Activated naive CD8-positive, alpha-beta T cell treated with anti-CD3 and anti-CD28 coated beads, Interleukin-2, amount 50 U/mL, for 24 hours (primary cell): ENCODE data around the gene COQ9.
A peak's percentile ranks its signal among the peaks of the same experiment; 100 is the strongest.
"Not testable (repeated sequence)": the region's sequence is repeated elsewhere in the genome, so short reads cannot be mapped to it uniquely, and the experiment has no call there.

Experiments
- ATAC-seq: fragments of 150-1000 bp; cut with Tn5 transposase; one replicate; pipeline ENCODE4 v1.10.0; 2021
- DNase-seq: peaks from one replicate; pipeline ENCODE4 v3.0.0; 2021
- H3K27ac Mint-ChIP-seq: one replicate; pipeline ENCODE4 v1.8.0; 2021; ENCODE audit warnings: mild to moderate bottlenecking, mixed read lengths
- H3K27me3 Mint-ChIP-seq: one replicate; pipeline ENCODE4 v1.8.0; 2021; ENCODE audit warnings: mixed read lengths
- H3K36me3 Mint-ChIP-seq: one replicate; pipeline ENCODE4 v1.8.0; 2021; ENCODE audit warnings: low read depth, mixed read lengths
- H3K4me1 Mint-ChIP-seq: one replicate; pipeline ENCODE4 v1.8.0; 2021; ENCODE audit warnings: mixed read lengths
- H3K4me3 Mint-ChIP-seq: one replicate; pipeline ENCODE4 v1.8.0; 2021; ENCODE audit warnings: mild to moderate bottlenecking, moderate library complexity, mixed read lengths
- H3K9me3 Mint-ChIP-seq: one replicate; pipeline ENCODE4 v1.8.0; 2021; ENCODE audit warnings: mixed read lengths

The COQ9 gene

DNA sequence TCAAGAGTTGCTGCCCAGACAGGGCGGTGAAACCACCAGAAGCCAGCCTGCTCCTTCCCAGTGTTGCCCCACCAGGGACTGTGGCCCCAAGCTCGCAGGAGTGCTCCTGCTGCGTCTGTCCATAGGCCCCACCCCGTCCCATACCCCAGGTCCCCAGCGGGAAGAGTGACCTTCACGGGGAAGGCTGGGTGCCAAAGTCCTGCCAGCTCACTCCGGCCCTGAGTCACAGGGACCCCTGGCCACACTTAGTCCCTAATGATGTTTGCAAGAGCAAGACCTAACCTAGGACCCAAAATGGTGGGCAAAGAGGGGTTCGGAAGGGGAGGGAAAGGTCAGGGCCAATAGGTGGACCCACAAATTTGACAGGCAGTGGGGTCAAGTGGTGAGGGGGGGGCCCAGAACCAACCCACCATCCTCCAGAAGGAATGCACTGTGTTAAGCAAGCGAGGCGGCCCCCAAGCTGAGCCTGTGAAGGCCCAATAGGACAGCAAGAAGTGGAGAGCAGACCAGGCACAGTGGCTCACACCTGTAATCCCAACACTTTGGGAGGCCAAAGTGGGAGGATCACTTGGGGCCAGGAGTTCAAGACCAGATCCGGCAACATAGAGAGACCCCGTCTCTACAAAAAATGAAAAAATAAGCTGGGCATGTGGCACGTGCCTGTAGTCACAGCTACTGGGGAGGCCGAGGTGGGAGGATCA, 35.7 kb downstream of the COQ9 start:
- ATAC-seq (no peak), DNase-seq (no peak)
- H3K27ac Mint-ChIP-seq, result no peak overlapping the region
- no peak overlapping the region for H3K4me3 Mint-ChIP-seq
- H3K4me1 Mint-ChIP-seq, result peaks cover 25% of the 10 kb centered on the region
- no peaks in the 10 kb centered on the region for H3K36me3 Mint-ChIP-seq
- H3K9me3 Mint-ChIP-seq, result no peaks in the 10 kb centered on the region
- no peaks in the 10 kb centered on the region for H3K27me3 Mint-ChIP-seq

DNA sequence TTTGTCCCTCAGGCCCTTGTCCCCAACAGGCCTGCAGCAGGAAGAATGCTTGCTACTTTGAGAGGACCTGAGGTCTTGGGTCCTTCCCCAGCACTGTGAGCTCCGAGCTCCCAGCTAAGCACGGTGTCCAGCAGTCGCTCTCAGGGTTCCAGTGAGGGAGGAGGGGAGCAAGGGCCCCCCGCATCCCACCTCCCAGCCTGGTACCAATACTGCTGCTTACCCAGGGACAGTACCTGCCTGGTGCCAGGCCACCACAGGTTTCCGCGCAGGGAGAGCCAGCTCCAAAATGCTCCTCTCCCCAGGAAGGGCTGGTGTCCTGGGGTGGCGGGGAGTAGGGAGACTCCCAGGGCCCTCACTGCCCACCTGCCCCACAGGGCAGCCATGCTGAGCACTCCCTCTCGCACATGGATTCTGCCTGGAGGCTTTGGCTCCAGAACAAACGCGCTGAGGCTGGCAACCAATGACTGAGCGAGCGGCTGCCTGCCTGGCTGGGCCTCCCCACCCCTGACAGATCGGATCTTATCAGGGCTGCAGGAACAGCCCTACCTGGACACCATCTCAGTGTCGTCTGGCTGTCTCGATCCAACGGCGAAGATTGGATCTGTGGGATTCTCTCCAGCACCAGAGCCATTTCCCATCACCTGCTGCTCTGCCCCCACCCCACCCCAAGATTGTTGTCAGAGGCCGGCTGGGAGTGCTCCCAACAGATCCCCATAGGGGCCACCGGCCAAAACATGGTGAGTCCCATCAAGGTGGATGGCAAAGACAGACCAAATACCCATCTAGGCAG, 36.6 kb downstream of the COQ9 start:
- Mint-ChIP-seq H3K4me3 (no peak overlapping the region), H3K27me3 (no peaks in the 10 kb centered on the region), H3K4me1 (peaks cover 21% of the 10 kb centered on the region), H3K36me3 (no peaks in the 10 kb centered on the region), H3K9me3 (no peaks in the 10 kb centered on the region), H3K27ac (no peak overlapping the region)
- ATAC-seq, result no peak
- DNase-seq, result no peak

DNA sequence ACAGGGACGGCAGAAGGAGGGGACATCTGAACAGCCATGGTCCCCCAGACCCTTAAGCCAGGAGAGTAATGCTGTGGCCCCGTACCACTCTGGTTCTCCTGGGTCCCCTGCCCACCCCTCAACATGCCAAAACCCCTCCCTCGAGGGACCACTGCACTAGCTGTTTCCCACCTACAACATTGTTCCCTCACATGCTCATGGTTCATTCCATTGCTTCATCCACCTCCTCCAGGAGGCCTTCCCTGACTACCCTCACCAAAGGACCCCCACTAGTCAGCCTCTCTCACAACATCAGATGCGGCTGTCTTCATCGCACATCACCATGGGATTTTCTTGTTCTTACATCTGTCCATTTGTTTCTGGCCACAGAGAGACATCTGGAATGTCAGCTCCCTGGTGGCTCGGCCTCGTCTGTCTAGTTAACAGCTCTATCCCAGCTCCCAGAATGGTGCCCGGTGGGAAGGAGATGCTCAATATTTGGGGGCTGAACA, 37.3 kb downstream of the COQ9 start:
- Mint-ChIP-seq H3K27ac (no peak overlapping the region), H3K27me3 (no peaks in the 10 kb centered on the region), H3K4me1 (peaks cover 20% of the 10 kb centered on the region), H3K4me3 (no peak overlapping the region), H3K9me3 (no peaks in the 10 kb centered on the region), H3K36me3 (no peaks in the 10 kb centered on the region)
- ATAC-seq (no peak), DNase-seq (no peak)

GRCh38 chr16:57485091-57485915, 38.0 kb downstream of the COQ9 start:
- Mint-ChIP-seq H3K27ac (no peak overlapping the region), H3K36me3 (no peaks in the 10 kb centered on the region), H3K9me3 (no peaks in the 10 kb centered on the region), H3K4me3 (peak overlapping the region; percentile 75), H3K27me3 (no peaks in the 10 kb centered on the region), H3K4me1 (peaks cover 20% of the 10 kb centered on the region)
- DNase-seq (no peak), ATAC-seq (no peak)

DNA sequence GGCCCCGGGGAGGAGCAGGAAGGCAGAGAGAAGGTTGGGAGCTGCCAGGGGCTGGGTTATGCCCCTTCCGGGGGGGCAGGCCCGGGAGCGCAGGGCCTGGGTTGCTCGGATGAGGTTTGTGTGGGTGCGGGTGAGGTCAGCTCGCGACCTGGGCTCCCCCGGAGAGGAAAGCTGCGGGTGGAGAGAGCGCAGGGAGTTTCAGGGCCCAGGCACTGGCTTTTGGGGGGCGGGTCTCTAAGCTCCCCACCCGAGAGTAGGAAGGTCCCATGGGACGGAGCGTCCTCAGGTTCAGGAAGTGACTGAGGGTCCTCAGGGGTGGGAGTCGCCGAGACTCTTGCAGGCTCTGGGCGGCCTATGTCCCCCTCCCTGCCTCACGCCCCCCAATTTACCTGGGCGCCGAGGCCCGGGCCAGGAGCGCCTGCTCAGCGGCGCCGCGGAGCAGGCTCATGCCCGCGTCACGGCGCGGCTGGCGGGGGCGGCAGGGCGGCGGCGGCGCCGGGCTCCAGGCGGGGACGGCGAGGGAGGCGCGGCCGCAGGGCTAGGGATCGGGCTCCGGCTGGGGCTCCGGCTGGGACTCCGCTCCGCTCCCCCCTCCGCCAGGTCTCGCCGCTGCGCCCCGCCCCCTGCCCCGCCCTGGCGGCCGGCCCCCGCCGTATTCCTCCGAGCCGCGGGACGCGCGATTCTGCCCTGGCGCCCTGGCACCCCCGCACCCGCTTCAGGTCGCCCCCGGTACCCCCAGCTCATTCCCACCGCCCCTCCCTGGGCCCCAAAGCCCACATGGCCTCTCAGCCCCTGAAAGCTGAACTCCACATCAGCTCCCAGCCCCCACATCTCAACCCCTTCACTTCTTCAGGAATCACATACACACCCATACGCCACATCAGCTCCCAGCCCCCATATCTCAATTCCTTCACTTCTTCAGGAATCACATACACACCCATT, 38.9 kb downstream of the COQ9 start, which contains the start of gene DOK4:
DOK4 (minus strand) TSS at position 578 of the 942 bp plus-strand sequence. CDS start 6,986 bp downstream, outside the sequence.
- peaks cover 20% of the 10 kb centered on the region for H3K4me1 Mint-ChIP-seq
- no peaks in the 10 kb centered on the region for H3K27me3 Mint-ChIP-seq
- no peaks in the 10 kb centered on the region for H3K36me3 Mint-ChIP-seq
- peak; percentile 94 for ATAC-seq
- peak within 1 kb of the TSS; percentile 75 for H3K4me3 Mint-ChIP-seq
- H3K9me3 Mint-ChIP-seq, result no peaks in the 10 kb centered on the region
- peak; percentile 88 for DNase-seq
- no peak within 1 kb of the TSS for H3K27ac Mint-ChIP-seq

DNA sequence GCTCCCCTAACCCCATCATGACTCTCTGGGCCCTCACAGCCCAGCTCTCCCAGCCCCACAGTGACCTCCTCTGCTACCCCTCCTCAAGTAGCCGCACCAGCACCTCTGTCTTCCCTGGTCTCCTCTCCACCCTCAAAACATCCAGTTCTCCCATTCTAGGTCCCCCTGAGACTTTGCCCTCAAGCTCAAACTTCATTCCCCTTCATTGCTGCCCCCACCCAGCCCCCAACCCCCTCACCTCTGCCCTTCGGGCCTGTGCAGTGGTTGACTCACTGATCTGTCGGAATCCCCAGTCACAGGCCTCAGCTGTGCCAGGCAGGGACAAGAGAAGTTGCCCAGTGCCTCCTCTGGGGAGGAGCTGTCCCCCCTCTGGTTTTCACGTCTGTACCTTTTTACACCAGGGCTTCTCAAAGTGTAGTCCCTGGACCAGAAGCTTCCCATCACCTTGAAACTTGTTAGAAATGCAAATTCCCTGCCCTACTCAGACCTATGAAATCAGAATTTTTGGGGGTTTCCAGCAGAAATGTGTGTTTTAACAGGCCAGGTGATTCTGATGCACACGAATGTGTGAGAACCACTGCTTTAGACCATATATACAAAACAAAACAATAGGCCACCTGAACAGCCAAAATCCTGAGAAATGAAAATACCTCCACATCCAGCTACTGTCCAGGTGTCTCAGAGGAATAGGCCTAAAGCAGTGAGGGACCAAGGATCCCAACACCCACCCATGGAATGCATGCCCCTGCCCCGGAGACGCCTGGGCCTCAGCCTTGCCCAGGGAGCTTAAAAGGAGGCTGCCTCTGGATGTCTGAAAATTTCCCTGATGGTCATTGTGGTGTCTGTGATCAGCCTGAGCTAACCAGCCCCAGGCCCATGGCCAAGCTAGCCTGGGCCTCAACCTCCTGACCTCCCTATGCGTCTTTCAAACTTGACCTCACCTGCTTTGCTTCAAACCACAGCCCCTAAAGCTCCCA, 39.9 kb downstream of the COQ9 start:
- H3K9me3 Mint-ChIP-seq, result no peaks in the 10 kb centered on the region
- H3K36me3 Mint-ChIP-seq, result no peaks in the 10 kb centered on the region
- H3K4me3 Mint-ChIP-seq, result peak overlapping the region; percentile 69
- H3K27ac Mint-ChIP-seq, result no peak overlapping the region
- ATAC-seq (no peak), DNase-seq (no peak)
- H3K4me1 Mint-ChIP-seq, result peaks cover 20% of the 10 kb centered on the region
- no peaks in the 10 kb centered on the region for H3K27me3 Mint-ChIP-seq

- H3K4me1 Mint-ChIP-seq, result peaks cover 20% of the 10 kb centered on the region
- H3K27me3 Mint-ChIP-seq, result no peaks in the 10 kb centered on the region
- DNase-seq (no peak), ATAC-seq (no peak)
- H3K36me3 Mint-ChIP-seq, result no peaks in the 10 kb centered on the region
- no peak overlapping the region for H3K4me3 Mint-ChIP-seq
- no peaks in the 10 kb centered on the region for H3K9me3 Mint-ChIP-seq
- no peak overlapping the region for H3K27ac Mint-ChIP-seq
Observed at GRCh38 chr16:57489229-57489628, 42.0 kb downstream of the COQ9 start.

- Mint-ChIP-seq H3K9me3 (no peaks in the 10 kb centered on the region), H3K4me3 (no peak overlapping the region), H3K27me3 (no peaks in the 10 kb centered on the region), H3K36me3 (no peaks in the 10 kb centered on the region), H3K27ac (no peak overlapping the region), H3K4me1 (no peaks in the 10 kb centered on the region)
- no peak for DNase-seq
- no peak for ATAC-seq
Observed at GRCh38 chr16:57493767-57494166, 46.5 kb downstream of the COQ9 start.

DNA sequence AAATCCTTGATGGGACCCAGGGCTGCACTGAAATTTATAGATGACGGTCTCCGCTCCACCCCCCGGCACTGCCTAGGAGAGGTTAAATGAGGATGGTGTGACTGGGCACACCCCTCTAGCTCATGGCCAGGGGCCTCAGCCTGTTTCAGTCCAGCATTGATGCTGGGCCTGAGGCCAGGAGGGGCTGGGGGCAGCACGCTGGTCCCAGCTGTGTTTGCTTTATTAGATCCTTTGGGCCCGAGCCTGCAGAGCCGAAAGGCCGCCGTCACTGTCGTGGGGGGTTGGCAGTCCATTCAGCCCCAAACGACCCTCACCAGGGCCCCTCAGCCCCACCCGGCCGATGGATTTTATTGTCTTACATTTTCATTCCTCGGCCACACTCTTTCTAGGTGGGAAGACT, 49.8 kb downstream of the COQ9 start:
- no peaks in the 10 kb centered on the region for H3K4me1 Mint-ChIP-seq
- no peaks in the 10 kb centered on the region for H3K27me3 Mint-ChIP-seq
- no peaks in the 10 kb centered on the region for H3K9me3 Mint-ChIP-seq
- no peak for ATAC-seq
- no peak overlapping the region for H3K27ac Mint-ChIP-seq
- no peaks in the 10 kb centered on the region for H3K36me3 Mint-ChIP-seq
- H3K4me3 Mint-ChIP-seq, result no peak overlapping the region
- no peak for DNase-seq

DNA sequence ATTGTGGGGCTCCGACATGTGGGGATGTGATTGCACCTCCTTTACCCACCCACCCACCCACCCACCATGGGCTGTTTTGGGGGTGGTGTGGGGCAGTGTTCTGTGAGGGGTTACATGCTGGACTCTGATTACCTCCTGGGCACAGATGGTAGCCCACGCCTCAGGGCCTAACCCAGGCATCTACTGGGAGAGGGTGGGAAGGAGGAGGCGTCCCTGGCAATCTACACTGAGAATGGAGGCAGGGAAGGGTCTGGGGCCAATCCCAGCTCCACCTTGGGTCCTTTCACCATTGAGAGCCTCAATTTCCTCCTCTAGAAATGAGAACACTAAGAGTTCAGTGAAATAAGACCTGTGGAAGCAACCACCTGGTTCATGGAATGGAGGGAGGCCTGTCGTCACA, 50.8 kb downstream of the COQ9 start:
- Mint-ChIP-seq H3K27me3 (no peaks in the 10 kb centered on the region), H3K4me3 (no peak overlapping the region), H3K4me1 (no peaks in the 10 kb centered on the region), H3K36me3 (no peaks in the 10 kb centered on the region), H3K9me3 (no peaks in the 10 kb centered on the region), H3K27ac (no peak overlapping the region)
- no peak for DNase-seq
- no peak for ATAC-seq

GRCh38 chr16:57499941-57500340, 52.7 kb downstream of the COQ9 start:
- H3K36me3 Mint-ChIP-seq, H3K4me1 Mint-ChIP-seq, H3K27me3 Mint-ChIP-seq, DNase-seq, ATAC-seq, H3K9me3 Mint-ChIP-seq, H3K4me3 Mint-ChIP-seq, H3K27ac Mint-ChIP-seq: not testable (repeated sequence)

DNA sequence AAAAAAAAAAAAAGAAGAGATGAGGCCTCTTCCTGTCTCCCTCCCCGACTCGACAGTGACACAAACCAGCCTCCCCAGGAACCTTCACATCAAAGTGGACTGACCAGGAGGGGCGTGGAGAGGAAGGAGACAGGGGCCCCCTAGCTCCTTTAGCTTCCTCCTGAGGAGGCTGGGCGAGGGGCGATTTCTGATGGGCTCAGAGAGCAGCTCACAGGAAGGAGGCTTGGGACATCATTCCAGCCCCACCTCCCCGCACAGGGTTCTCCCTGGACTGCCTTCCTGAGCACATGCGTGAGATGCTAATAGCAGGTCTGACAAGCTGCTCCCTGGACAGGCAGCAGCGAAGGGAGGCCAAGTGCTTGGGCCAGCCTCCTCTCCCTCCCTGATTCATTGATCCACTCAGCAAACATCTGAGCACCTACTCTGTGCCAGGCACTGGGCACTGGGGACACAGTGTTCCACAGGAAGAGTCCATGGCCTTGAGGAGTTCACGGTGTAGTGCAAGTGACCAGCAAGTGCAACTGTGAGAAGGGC, 53.4 kb downstream of the COQ9 start:
- Mint-ChIP-seq H3K27ac (no peak overlapping the region), H3K36me3 (no peaks in the 10 kb centered on the region), H3K4me3 (no peak overlapping the region), H3K9me3 (no peaks in the 10 kb centered on the region), H3K4me1 (no peaks in the 10 kb centered on the region), H3K27me3 (no peaks in the 10 kb centered on the region)
- no peak for DNase-seq
- ATAC-seq, result no peak

DNA sequence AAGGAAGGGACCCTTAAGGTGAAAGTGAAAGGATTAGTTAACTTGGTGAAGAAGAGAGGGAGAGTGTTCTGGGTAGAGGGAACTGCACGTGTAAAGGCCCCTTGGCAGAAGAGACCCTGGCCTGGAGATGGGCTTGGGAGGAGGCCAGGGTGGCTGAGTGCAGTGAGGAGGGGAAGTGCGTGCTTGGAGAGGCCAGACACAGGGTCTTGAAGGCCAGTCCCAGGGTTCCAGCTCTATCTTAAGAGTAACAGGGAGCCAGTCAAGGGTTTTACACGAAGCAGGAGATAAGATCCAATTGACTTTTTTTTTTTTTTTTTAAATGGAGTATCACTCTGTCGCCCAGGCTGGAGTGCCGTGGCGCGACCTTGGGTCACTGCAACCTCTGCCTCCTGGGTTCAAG, 54.2 kb downstream of the COQ9 start:
- Mint-ChIP-seq H3K36me3 (no peaks in the 10 kb centered on the region), H3K4me3 (no peak overlapping the region), H3K27me3 (no peaks in the 10 kb centered on the region), H3K4me1 (no peaks in the 10 kb centered on the region), H3K9me3 (no peaks in the 10 kb centered on the region), H3K27ac (no peak overlapping the region)
- DNase-seq (no peak), ATAC-seq (no peak)
